Natural killer cell treated with Interleukin-12 subunit alpha and Interleukin-12 subunit beta and Interleukin-15 and Interleukin-18, amount 100 ng/mL, for 72 hours (primary cell): ENCODE data around the gene CMTM8. TPM values are rescaled to one million over a fixed set of nuclear protein-coding genes. Genes with fewer than 3 reads are reported as not detected.

Experiments
- total RNA-seq, 2 donors: library from RNA; stranded (reverse); gene quantifications; one replicate each; pipeline ENCODE4 v1.2.3, GENCODE V29; 2022

The CMTM8 gene
- total RNA-seq, 2 donors from 2014 or later: 0.36 to 0.48 TPM

Other genes with a start within 250 kb of the CMTM8 start
- 10 to 100 TPM in 1 of 2 donors, 1 to 10 TPM in 1; 8.8 to 18.4 TPM for gene GPD1L, start 132.1 kb upstream of the CMTM8 start, total RNA-seq
- gene CMTM7, start 153.2 kb downstream of the CMTM8 start, total RNA-seq: 10 to 100 TPM; 17.5 to 34.5 TPM